Measurements from ENCODE around the gene GDAP1L1.
A peak's percentile ranks its signal among the peaks of the same experiment; 100 is the strongest.

Gene GDAP1L1

DNA sequence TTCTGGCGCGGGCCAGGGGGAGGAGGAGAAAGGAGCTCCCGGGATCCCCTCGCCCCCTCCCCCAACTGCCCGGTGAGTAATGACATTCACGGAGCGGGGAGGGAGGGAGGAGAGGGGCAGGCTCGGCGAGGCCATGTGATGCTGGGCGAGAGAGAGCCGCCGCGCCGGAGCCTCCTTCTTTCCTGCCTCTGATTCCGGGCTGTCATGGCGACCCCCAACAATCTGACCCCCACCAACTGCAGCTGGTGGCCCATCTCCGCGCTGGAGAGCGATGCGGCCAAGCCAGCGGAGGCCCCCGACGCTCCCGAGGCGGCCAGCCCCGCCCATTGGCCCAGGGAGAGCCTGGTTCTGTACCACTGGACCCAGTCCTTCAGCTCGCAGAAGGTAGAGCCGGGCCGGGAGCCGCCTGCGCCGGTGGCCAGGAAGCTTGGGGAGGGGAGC lies at the start of gene GDAP1L1:
Gene GDAP1L1, plus strand, starts transcription at position 178 of the 441 bp plus-strand sequence. Its CDS starts 27 bp downstream, at position 205.
- no peak within 1 kb of the TSS for H3K9ac ChIP-seq (ENCODE audit: low read length)
- H3K4me3 ChIP-seq (ENCODE audit: low read length) = peak within 1 kb of the TSS; percentile 7
- no peaks in the 10 kb centered on the region for H3K4me1 ChIP-seq (ENCODE audit: control insufficient read depth, insufficient read depth, low read length)
- no peaks in the 10 kb centered on the region for H3K27me3 ChIP-seq (ENCODE audit: control insufficient read depth, insufficient read depth, low read length)
- no peaks in the 10 kb centered on the region for H3K36me3 ChIP-seq (ENCODE audit: control insufficient read depth, insufficient read depth, low read length)
- no peak within 1 kb of the TSS for H3K27ac ChIP-seq (ENCODE audit: low read depth, low read length)

DNA sequence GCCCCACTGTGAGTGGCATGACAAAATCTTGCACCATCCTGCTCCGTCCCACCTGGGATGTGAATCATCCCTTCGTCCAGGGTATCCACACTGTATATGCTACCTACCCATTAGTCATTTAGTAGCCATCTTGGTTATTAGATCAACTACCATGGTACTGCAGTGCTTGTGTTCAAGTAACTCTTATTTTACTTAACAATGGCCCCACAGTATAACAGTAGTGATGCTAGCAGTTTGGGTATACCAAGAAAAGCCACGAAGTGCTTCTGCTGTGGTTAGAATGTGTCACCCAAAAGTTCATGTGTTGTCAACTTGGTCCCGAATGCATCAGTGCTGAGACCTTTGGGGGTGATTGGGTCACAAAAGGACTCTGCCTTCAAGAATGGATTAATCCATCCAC lies 48.2 kb upstream of the GDAP1L1 start:
- H3K36me3 ChIP-seq (ENCODE audit: control insufficient read depth, insufficient read depth, low read length) = peaks cover 37% of the 10 kb centered on the region

GRCh38 chr20:44199877-44200276 lies 47.2 kb upstream of the GDAP1L1 start:
- Histone ChIP-seq H3K27ac (ENCODE audit: low read depth, low read length) (no peak overlapping the region), H3K4me3 (ENCODE audit: low read length) (no peak overlapping the region), H3K4me1 (ENCODE audit: control insufficient read depth, insufficient read depth, low read length) (peaks cover 20% of the 10 kb centered on the region), H3K36me3 (ENCODE audit: control insufficient read depth, insufficient read depth, low read length) (peaks cover 37% of the 10 kb centered on the region), H3K27me3 (ENCODE audit: control insufficient read depth, insufficient read depth, low read length) (no peaks in the 10 kb centered on the region), H3K9ac (ENCODE audit: low read length) (no peak overlapping the region)

More for the DNA sequence above, 48.2 kb upstream of the GDAP1L1 start:
- peaks cover 14% of the 10 kb centered on the region for H3K4me1 ChIP-seq (ENCODE audit: control insufficient read depth, insufficient read depth, low read length)
- H3K27me3 ChIP-seq (ENCODE audit: control insufficient read depth, insufficient read depth, low read length) = no peaks in the 10 kb centered on the region
- no peak overlapping the region for H3K9ac ChIP-seq (ENCODE audit: low read length)
- H3K4me3 ChIP-seq (ENCODE audit: low read length) = no peak overlapping the region
- H3K27ac ChIP-seq (ENCODE audit: low read depth, low read length) = no peak overlapping the region

- no peak overlapping the region for H3K27ac ChIP-seq (ENCODE audit: low read depth, low read length)
- no peak overlapping the region for H3K4me3 ChIP-seq (ENCODE audit: low read length)
- H3K27me3 ChIP-seq (ENCODE audit: control insufficient read depth, insufficient read depth, low read length) = no peaks in the 10 kb centered on the region
- peaks cover 37% of the 10 kb centered on the region for H3K36me3 ChIP-seq (ENCODE audit: control insufficient read depth, insufficient read depth, low read length)
- H3K4me1 ChIP-seq (ENCODE audit: control insufficient read depth, insufficient read depth, low read length) = peaks cover 20% of the 10 kb centered on the region
- H3K9ac ChIP-seq (ENCODE audit: low read length) = no peak overlapping the region
These were observed 46.7 kb upstream of the GDAP1L1 start for GRCh38 chr20:44200371-44200770.

DNA sequence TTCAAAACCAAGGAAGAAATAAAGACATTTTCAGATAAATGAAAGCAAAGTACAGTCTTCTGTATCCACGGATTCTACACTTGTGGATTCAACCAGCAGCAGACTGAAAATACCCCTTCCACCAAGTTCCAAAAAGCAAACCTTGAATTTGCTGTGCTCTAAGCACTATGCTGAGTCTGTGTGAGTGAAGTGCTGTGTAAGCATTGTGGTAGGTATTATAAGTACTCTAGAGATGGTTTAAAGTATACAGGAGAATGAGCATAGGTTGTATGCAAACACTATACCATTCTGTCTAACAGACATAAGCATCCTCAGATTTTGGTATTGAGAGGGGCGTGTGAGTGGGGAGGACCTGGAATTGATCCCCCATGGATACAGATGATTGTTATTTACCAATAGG lies 46.1 kb upstream of the GDAP1L1 start:
- peaks cover 37% of the 10 kb centered on the region for H3K36me3 ChIP-seq (ENCODE audit: control insufficient read depth, insufficient read depth, low read length)
- peak overlapping the region; percentile 4 for H3K27ac ChIP-seq (ENCODE audit: low read depth, low read length)
- no peak overlapping the region for H3K4me3 ChIP-seq (ENCODE audit: low read length)
- no peak overlapping the region for H3K9ac ChIP-seq (ENCODE audit: low read length)
- H3K4me1 ChIP-seq (ENCODE audit: control insufficient read depth, insufficient read depth, low read length) = peaks cover 20% of the 10 kb centered on the region
- H3K27me3 ChIP-seq (ENCODE audit: control insufficient read depth, insufficient read depth, low read length) = no peaks in the 10 kb centered on the region

DNA sequence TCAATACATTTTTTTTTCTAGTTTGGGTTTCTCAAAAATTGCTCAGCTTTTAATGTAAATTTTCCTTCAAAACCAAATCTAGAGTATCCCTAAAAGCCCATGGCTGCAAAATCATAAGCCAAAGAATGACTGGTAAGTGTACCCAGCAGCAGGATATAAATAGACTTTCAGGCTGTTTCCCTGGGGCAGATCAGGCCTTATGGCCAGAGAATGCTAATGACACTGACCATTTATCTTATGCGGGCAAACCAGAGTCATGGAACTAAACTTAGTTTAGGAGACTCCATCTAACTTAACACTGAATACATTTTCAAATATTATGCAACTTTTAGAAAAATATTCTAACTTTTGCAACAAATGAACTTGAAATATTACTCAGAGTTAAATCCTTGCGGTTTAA lies 43.9 kb upstream of the GDAP1L1 start:
- Histone ChIP-seq H3K27ac (ENCODE audit: low read depth, low read length) (peak overlapping the region; percentile 58), H3K36me3 (ENCODE audit: control insufficient read depth, insufficient read depth, low read length) (peaks cover 25% of the 10 kb centered on the region), H3K9ac (ENCODE audit: low read length) (no peak overlapping the region), H3K4me3 (ENCODE audit: low read length) (no peak overlapping the region), H3K4me1 (ENCODE audit: control insufficient read depth, insufficient read depth, low read length) (peaks cover 18% of the 10 kb centered on the region), H3K27me3 (ENCODE audit: control insufficient read depth, insufficient read depth, low read length) (no peaks in the 10 kb centered on the region)

GRCh38 chr20:44204156-44204831 lies 42.8 kb upstream of the GDAP1L1 start:
- no peak overlapping the region for H3K27ac ChIP-seq (ENCODE audit: low read depth, low read length)
- peaks cover 20% of the 10 kb centered on the region for H3K36me3 ChIP-seq (ENCODE audit: control insufficient read depth, insufficient read depth, low read length)
- H3K4me1 ChIP-seq (ENCODE audit: control insufficient read depth, insufficient read depth, low read length) = peaks cover 28% of the 10 kb centered on the region
- no peaks in the 10 kb centered on the region for H3K27me3 ChIP-seq (ENCODE audit: control insufficient read depth, insufficient read depth, low read length)
- no peak overlapping the region for H3K9ac ChIP-seq (ENCODE audit: low read length)
- no peak overlapping the region for H3K4me3 ChIP-seq (ENCODE audit: low read length)

- Histone ChIP-seq H3K36me3 (ENCODE audit: control insufficient read depth, insufficient read depth, low read length) (peaks cover 16% of the 10 kb centered on the region), H3K4me1 (ENCODE audit: control insufficient read depth, insufficient read depth, low read length) (peaks cover 34% of the 10 kb centered on the region), H3K27ac (ENCODE audit: low read depth, low read length) (no peak overlapping the region), H3K27me3 (ENCODE audit: control insufficient read depth, insufficient read depth, low read length) (no peaks in the 10 kb centered on the region), H3K9ac (ENCODE audit: low read length) (no peak overlapping the region), H3K4me3 (ENCODE audit: low read length) (no peak overlapping the region)
These were observed 42.3 kb upstream of the GDAP1L1 start for GRCh38 chr20:44204832-44205215.

- no peak overlapping the region for H3K4me3 ChIP-seq (ENCODE audit: low read length)
- peaks cover 8% of the 10 kb centered on the region for H3K36me3 ChIP-seq (ENCODE audit: control insufficient read depth, insufficient read depth, low read length)
- H3K27me3 ChIP-seq (ENCODE audit: control insufficient read depth, insufficient read depth, low read length) = no peaks in the 10 kb centered on the region
- H3K27ac ChIP-seq (ENCODE audit: low read depth, low read length) = no peak overlapping the region
- no peak overlapping the region for H3K9ac ChIP-seq (ENCODE audit: low read length)
- H3K4me1 ChIP-seq (ENCODE audit: control insufficient read depth, insufficient read depth, low read length) = peaks cover 34% of the 10 kb centered on the region
These were observed 41.0 kb upstream of the GDAP1L1 start for GRCh38 chr20:44206132-44206531.

GRCh38 chr20:44207126-44207723 lies 39.9 kb upstream of the GDAP1L1 start:
- Histone ChIP-seq H3K27me3 (ENCODE audit: control insufficient read depth, insufficient read depth, low read length) (no peaks in the 10 kb centered on the region), H3K4me3 (ENCODE audit: low read length) (no peak overlapping the region), H3K9ac (ENCODE audit: low read length) (no peak overlapping the region), H3K27ac (ENCODE audit: low read depth, low read length) (no peak overlapping the region), H3K36me3 (ENCODE audit: control insufficient read depth, insufficient read depth, low read length) (peaks cover 4% of the 10 kb centered on the region), H3K4me1 (ENCODE audit: control insufficient read depth, insufficient read depth, low read length) (peaks cover 40% of the 10 kb centered on the region)

- Histone ChIP-seq H3K27ac (ENCODE audit: low read depth, low read length) (no peak overlapping the region), H3K9ac (ENCODE audit: low read length) (no peak overlapping the region), H3K36me3 (ENCODE audit: control insufficient read depth, insufficient read depth, low read length) (peaks cover 4% of the 10 kb centered on the region), H3K4me3 (ENCODE audit: low read length) (no peak overlapping the region), H3K27me3 (ENCODE audit: control insufficient read depth, insufficient read depth, low read length) (no peaks in the 10 kb centered on the region), H3K4me1 (ENCODE audit: control insufficient read depth, insufficient read depth, low read length) (peaks cover 32% of the 10 kb centered on the region)
These were observed 38.9 kb upstream of the GDAP1L1 start for GRCh38 chr20:44208165-44208564.

DNA sequence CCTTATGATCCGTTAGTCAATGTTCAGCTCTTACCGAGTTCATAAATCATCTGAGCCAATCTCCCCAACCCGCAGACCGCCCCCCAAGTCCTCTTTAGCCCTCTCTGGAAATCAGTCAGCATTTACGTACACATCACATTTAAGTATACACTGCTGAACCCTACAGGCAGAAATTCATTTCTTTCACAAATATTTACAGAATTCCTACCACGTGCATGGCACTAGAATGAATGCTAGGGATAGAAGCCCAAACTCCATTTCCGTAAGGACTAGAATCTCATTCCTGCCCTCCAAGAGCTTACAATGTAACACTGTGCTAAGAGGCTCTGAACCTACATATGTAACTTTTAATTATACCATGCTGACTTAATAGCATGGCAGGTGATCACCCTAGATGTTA lies 38.3 kb upstream of the GDAP1L1 start:
- peak overlapping the region; percentile 3 for H3K4me3 ChIP-seq (ENCODE audit: low read length)
- no peak overlapping the region for H3K27ac ChIP-seq (ENCODE audit: low read depth, low read length)
- peaks cover 4% of the 10 kb centered on the region for H3K36me3 ChIP-seq (ENCODE audit: control insufficient read depth, insufficient read depth, low read length)
- no peaks in the 10 kb centered on the region for H3K27me3 ChIP-seq (ENCODE audit: control insufficient read depth, insufficient read depth, low read length)
- H3K9ac ChIP-seq (ENCODE audit: low read length) = no peak overlapping the region
- H3K4me1 ChIP-seq (ENCODE audit: control insufficient read depth, insufficient read depth, low read length) = peaks cover 29% of the 10 kb centered on the region
